PC-9 (cell line): ENCODE results near the gene RBMS1.

Experiments used
- EZH2 ChIP-seq: fragments of 200-600 bp; sonication (generic); IDR thresholded peaks from 2 replicates; pipeline ENCODE4 v1.8.0; 2017; ENCODE audit warnings: antibody characterized with exemption, low read depth
- TF ChIP-seq, protein P1 (sequence below): fragments of 200-600 bp; sonication (generic); conservative IDR thresholded peaks from 2 replicates; pipeline ENCODE4 v1.6.1; 2017; ENCODE audit warnings: mixed run types, antibody characterized with exemption, mild to moderate bottlenecking, moderate library complexity

DNA sequence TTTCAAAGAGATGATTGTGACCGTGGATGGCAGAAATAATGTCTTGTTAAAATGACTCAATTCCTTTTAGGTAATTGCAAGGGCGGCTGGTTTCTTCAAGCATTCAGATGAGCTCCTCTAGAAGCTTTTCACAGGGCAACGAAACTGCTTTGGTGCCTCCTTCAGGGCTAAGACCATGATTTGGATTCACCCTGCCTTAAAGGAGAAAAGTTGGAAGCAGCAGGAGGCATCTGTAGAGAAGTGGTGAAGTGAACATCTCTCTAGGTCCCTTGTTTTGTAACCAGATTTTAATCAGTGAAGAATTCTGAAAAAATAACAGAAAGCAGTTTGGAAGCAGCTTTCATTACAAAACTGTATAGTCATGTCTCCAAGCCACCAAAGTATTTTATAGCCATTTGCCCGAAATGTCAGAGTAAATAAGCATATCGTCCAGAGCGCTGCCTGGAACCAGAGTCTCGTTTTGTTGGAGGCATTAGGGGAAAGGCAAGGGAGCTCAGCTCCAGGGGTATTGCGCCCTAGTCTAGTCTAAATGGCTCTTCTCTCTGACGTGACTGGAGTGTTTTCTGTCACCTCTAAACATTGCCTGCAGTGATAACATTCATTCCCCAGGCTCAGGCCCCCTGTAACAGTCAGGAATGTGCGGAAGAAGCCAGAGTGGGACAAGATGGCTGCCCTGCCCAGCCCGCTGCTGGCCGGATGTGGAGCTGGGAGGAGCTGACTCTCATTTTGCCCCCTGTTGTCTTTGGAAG is 235.7 kb downstream of the RBMS1 start:
- TF ChIP-seq, protein P1, sequence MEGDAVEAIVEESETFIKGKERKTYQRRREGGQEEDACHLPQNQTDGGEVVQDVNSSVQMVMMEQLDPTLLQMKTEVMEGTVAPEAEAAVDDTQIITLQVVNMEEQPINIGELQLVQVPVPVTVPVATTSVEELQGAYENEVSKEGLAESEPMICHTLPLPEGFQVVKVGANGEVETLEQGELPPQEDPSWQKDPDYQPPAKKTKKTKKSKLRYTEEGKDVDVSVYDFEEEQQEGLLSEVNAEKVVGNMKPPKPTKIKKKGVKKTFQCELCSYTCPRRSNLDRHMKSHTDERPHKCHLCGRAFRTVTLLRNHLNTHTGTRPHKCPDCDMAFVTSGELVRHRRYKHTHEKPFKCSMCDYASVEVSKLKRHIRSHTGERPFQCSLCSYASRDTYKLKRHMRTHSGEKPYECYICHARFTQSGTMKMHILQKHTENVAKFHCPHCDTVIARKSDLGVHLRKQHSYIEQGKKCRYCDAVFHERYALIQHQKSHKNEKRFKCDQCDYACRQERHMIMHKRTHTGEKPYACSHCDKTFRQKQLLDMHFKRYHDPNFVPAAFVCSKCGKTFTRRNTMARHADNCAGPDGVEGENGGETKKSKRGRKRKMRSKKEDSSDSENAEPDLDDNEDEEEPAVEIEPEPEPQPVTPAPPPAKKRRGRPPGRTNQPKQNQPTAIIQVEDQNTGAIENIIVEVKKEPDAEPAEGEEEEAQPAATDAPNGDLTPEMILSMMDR, result no peak
- TF ChIP-seq EZH2, result no peak
